Heart left ventricle (tissue), 13 donors: ENCODE measurements around the gene ADGRA1.

Experiments
- POLR2A ChIP-seq, 2 donors: fragments of 450-650 bp; IDR thresholded peaks; one replicate each; pipeline ENCODE4 v1.6.1; 2017; ENCODE audit warnings: antibody characterized with exemption in 2 of 2, mild to moderate bottlenecking in 2 of 2, moderate library complexity in 2 of 2
- TF ChIP-seq, protein P1 (sequence below), 12 donors: fragments of 200-600 bp; sonication (generic) in 4 of 12; IDR thresholded peaks; one replicate each; pipeline versions ENCODE4 v1.5.0 to v1.8.0; 2018 to 2022; ENCODE audit warnings: antibody characterized with exemption in 12 of 12, mild to moderate bottlenecking in 5 of 12
- donor health status: ischemic (EF 13 %, LVEDD 7.1; RV severe dilation, severe dysfunction).
- donor health status: DM: no; HTN: yes; CAD: no.
- donor health status: DM: no; HTN: no; CAD: no.
- donor health status: ischemic (EF 25% LVEDD 6.9; RV normal size, moderate dysfunction).
- donor health status: ischemic (EF 25% LVEDD 5.7; RV mildly dilated, moderate dysfunction).
- donor health status: ischemic (EF 35%, LVEDD 5.7; RV mildly dilated, moderate dysfunction).
- donor health status: nonischemic (EF 11% LVEDD 7.7; RV severe dilation, severe dysfunction).
- donor health status: DM: yes; HTN: yes; CAD: no.
- donor health status: PGD.
- donor health status: ischemic (EF 29% LVEDD 5.4; RV normal size, mild dysfunction).
- donor health status: nonischemic (EF 23%, LVEDD 6.1; RV moderate dilation, normal function).

DNA sequence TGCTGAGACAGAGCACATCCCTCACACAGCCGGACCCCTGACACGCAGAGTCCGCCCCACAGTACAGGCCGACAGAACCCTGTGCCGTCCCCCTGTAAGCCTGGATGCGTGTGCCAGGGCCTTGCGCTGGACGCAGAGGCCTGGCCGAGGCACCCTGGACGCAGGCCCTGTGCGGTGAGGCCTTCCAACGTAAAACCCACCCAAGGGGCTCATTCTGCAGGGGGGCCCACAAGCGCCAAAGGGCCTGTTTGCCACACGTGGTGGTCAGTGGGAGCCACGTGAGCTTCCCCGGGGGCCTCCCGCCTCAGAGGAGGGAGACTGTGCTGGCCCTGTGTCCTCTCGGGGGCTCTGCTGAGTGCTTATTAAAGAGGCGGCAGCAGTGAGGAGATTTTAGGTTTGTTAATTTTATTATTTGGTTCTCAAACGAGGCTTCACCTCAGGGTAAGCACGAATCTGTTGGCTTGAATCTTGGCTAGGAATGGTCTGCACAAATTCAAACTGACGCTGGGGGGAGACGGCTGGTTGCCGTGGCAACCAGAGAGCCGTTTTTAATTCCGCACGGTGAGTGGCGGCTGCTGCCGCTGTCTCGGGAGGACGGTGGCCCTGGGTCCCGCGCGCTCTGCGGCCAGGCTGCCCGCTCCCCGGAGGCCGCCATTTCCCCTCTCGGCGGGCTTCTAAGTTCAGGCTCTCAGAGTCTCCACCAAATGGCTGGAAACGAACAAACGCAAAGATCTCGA is 4.9 kb upstream of the ADGRA1 start:
- no peak for TF ChIP-seq POLR2A (IDR thresholded peaks at IDR 0.05)
- TF ChIP-seq, protein P1, sequence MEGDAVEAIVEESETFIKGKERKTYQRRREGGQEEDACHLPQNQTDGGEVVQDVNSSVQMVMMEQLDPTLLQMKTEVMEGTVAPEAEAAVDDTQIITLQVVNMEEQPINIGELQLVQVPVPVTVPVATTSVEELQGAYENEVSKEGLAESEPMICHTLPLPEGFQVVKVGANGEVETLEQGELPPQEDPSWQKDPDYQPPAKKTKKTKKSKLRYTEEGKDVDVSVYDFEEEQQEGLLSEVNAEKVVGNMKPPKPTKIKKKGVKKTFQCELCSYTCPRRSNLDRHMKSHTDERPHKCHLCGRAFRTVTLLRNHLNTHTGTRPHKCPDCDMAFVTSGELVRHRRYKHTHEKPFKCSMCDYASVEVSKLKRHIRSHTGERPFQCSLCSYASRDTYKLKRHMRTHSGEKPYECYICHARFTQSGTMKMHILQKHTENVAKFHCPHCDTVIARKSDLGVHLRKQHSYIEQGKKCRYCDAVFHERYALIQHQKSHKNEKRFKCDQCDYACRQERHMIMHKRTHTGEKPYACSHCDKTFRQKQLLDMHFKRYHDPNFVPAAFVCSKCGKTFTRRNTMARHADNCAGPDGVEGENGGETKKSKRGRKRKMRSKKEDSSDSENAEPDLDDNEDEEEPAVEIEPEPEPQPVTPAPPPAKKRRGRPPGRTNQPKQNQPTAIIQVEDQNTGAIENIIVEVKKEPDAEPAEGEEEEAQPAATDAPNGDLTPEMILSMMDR (IDR thresholded peaks at IDR 0.05) = no peak
